GM12875 (cell line): ENCODE measurements around the gene NSMCE4A.
"Not testable (repeated sequence)": the region's sequence is repeated elsewhere in the genome, so short reads cannot be mapped to it uniquely, and the experiment has no call there.

ENCODE experiments used
- H3K4me3 ChIP-seq: one replicate; pipeline ENCODE4 v1.5.1; 2011; ENCODE audit warnings: low read depth, low read length, control low read depth
- CTCF ChIP-seq: IDR thresholded peaks from 2 replicates; pipeline ENCODE4 v1.5.1; 2011; ENCODE audit warnings: low read depth, mild to moderate bottlenecking, control low read depth, inconsistent platforms, low read length, moderate library complexity, borderline replicate concordance; ENCODE audit not compliant: insufficient read depth

Gene NSMCE4A

GRCh38 chr10:121974535-121975294, at the start of gene NSMCE4A:
TSS of gene NSMCE4A (minus strand) at chr10:121975217. CDS start at chr10:121975165, 52 bp downstream.
- TF ChIP-seq CTCF: peak; percentile 83
- H3K4me3 ChIP-seq: peak within 1 kb of the TSS; percentile 75

GRCh38 chr10:122023257-122023656, 48.2 kb upstream of the NSMCE4A start:
- H3K4me3 ChIP-seq: not testable (repeated sequence)

- TF ChIP-seq CTCF: no peak
Observed at GRCh38 chr10:122022276-122022675, 47.3 kb upstream of the NSMCE4A start.

GRCh38 chr10:122021828-122022227, 46.8 kb upstream of the NSMCE4A start:
- H3K4me3 ChIP-seq: no peak overlapping the region
- no peak for TF ChIP-seq CTCF

More at GRCh38 chr10:122022276-122022675, 47.3 kb upstream of the NSMCE4A start:
- H3K4me3 ChIP-seq: no peak overlapping the region

- TF ChIP-seq CTCF: no peak
- H3K4me3 ChIP-seq: no peak overlapping the region
Observed at GRCh38 chr10:122021379-122021778, 46.4 kb upstream of the NSMCE4A start.

GRCh38 chr10:122020226-122020625, 45.2 kb upstream of the NSMCE4A start:
- H3K4me3 ChIP-seq: no peak overlapping the region
- TF ChIP-seq CTCF: no peak

GRCh38 chr10:122019414-122019975, 44.5 kb upstream of the NSMCE4A start:
- no peak overlapping the region for H3K4me3 ChIP-seq
- no peak for TF ChIP-seq CTCF
